SK-N-MC (cell line): ENCODE measurements around the gene MMS19.
A peak's percentile ranks its signal among the peaks of the same experiment; 100 is the strongest.

Experiments
- EZH2 ChIP-seq: fragments of 200-600 bp; sonication (generic); IDR thresholded peaks from one replicate; pipeline ENCODE4 v1.6.1; 2017; ENCODE audit warnings: antibody characterized with exemption
- FOXP2 ChIP-seq: optimal IDR thresholded peaks from 2 replicates; pipeline ENCODE3; 2011; ENCODE audit warnings: mild to moderate bottlenecking, moderate library complexity; ENCODE audit not compliant: insufficient read depth; ENCODE audit errors: extremely low read length, control extremely low read depth
- POLR2AphosphoS5 ChIP-seq: IDR thresholded peaks from 2 replicates; pipeline ENCODE4 v1.6.1; 2012; ENCODE audit warnings: mild to moderate bottlenecking, low read depth, low read length, borderline replicate concordance

GRCh38 chr10:97498076-97498840 lies at the start of gene MMS19:
- TF ChIP-seq EZH2 (no peak), POLR2AphosphoS5 (peak; percentile 68; the same call in 1 of the 2 replicates), FOXP2 (no peak)
